HG02973 (cell line): Measurements from ENCODE around the gene CDX1.
"Not testable (repeated sequence)": the region's sequence is repeated elsewhere in the genome, so short reads cannot be mapped to it uniquely, and the experiment has no call there.

Source experiments
- ATAC-seq: cut with Tn5 transposase; IDR thresholded peaks from one replicate; pipeline ENCODE4 v1.9.1; 2021; ENCODE audit warnings: moderate library complexity; ENCODE audit not compliant: unreplicated experiment

Gene CDX1

GRCh38 chr5:150224483-150225027 is 58.0 kb downstream of the CDX1 start:
- ATAC-seq, result no peak

GRCh38 chr5:150227036-150227435 is 60.5 kb downstream of the CDX1 start:
- ATAC-seq, result no peak

GRCh38 chr5:150227606-150228273 is 61.2 kb downstream of the CDX1 start:
- ATAC-seq, result no peak

- ATAC-seq, result no peak
Observed at GRCh38 chr5:150229571-150229970, 63.0 kb downstream of the CDX1 start.

GRCh38 chr5:150230842-150231241 is 64.3 kb downstream of the CDX1 start:
- no peak for ATAC-seq

GRCh38 chr5:150233706-150234105 is 67.1 kb downstream of the CDX1 start:
- ATAC-seq, result not testable (repeated sequence)
